ENCODE data around the gene EVC2.

Gene EVC2

GRCh38 chr4:5710065-5710960 lies 2.0 kb upstream of the EVC2 start:
- no peak for DNase-seq
- Mint-ChIP-seq H3K4me1 (peaks cover 48% of the 10 kb centered on the region), H3K27ac (peak overlapping the region; percentile 9), H3K36me3 (ENCODE audit: low read depth) (peaks cover 42% of the 10 kb centered on the region), H3K4me3 (peak overlapping the region; percentile 86), H3K9me3 (peaks cover 16% of the 10 kb centered on the region), H3K27me3 (ENCODE audit: low read depth, poor library complexity) (peaks cover 25% of the 10 kb centered on the region)
- TF ChIP-seq CTCF (IDR thresholded peaks at IDR 0.05): no peak

- no peak overlapping the region for H3K27ac Mint-ChIP-seq
- DNase-seq: peak; percentile 15
- peak overlapping the region; percentile 76 for H3K4me3 Mint-ChIP-seq
- TF ChIP-seq CTCF (IDR thresholded peaks at IDR 0.05): no peak
- H3K27me3 Mint-ChIP-seq (ENCODE audit: low read depth, poor library complexity): peaks cover 25% of the 10 kb centered on the region
- H3K36me3 Mint-ChIP-seq (ENCODE audit: low read depth): peaks cover 42% of the 10 kb centered on the region
- peaks cover 48% of the 10 kb centered on the region for H3K4me1 Mint-ChIP-seq
- peaks cover 14% of the 10 kb centered on the region for H3K9me3 Mint-ChIP-seq
Observed at GRCh38 chr4:5709207-5709575, 832 bp upstream of the EVC2 start.

- DNase-seq: no peak
- peak overlapping the region; percentile 80 for H3K4me3 Mint-ChIP-seq
Observed at GRCh38 chr4:5707778-5708448, 446 bp downstream of the EVC2 start.

GRCh38 chr4:5707366-5707765 lies 993 bp downstream of the EVC2 start:
- Mint-ChIP-seq H3K4me3 (peak overlapping the region; percentile 80), H3K27ac (no peak overlapping the region), H3K36me3 (ENCODE audit: low read depth) (peaks cover 46% of the 10 kb centered on the region), H3K4me1 (peaks cover 44% of the 10 kb centered on the region), H3K27me3 (ENCODE audit: low read depth, poor library complexity) (peaks cover 17% of the 10 kb centered on the region), H3K9me3 (peaks cover 21% of the 10 kb centered on the region)
- no peak for TF ChIP-seq CTCF (IDR thresholded peaks at IDR 0.05)
- DNase-seq: no peak

More at GRCh38 chr4:5707778-5708448, 446 bp downstream of the EVC2 start:
- Mint-ChIP-seq H3K27me3 (ENCODE audit: low read depth, poor library complexity) (peaks cover 19% of the 10 kb centered on the region), H3K27ac (no peak overlapping the region), H3K4me1 (peaks cover 48% of the 10 kb centered on the region), H3K9me3 (peaks cover 21% of the 10 kb centered on the region), H3K36me3 (ENCODE audit: low read depth) (peaks cover 46% of the 10 kb centered on the region)
- no peak for TF ChIP-seq CTCF (IDR thresholded peaks at IDR 0.05)

GRCh38 chr4:5706486-5707290 lies 1.7 kb downstream of the EVC2 start:
- H3K9me3 Mint-ChIP-seq: peaks cover 21% of the 10 kb centered on the region
- no peak for TF ChIP-seq CTCF (IDR thresholded peaks at IDR 0.05)
- peaks cover 46% of the 10 kb centered on the region for H3K36me3 Mint-ChIP-seq (ENCODE audit: low read depth)
- peaks cover 41% of the 10 kb centered on the region for H3K4me1 Mint-ChIP-seq
- no peak overlapping the region for H3K27ac Mint-ChIP-seq
- peaks cover 12% of the 10 kb centered on the region for H3K27me3 Mint-ChIP-seq (ENCODE audit: low read depth, poor library complexity)
- H3K4me3 Mint-ChIP-seq: peak overlapping the region; percentile 80
- no peak for DNase-seq
